HCT116 (cell line): ENCODE results near the gene ACYP1.

Experiments
- EZH2phosphoT487 ChIP-seq: fragments of 200-600 bp; IDR thresholded peaks from 2 replicates; pipeline ENCODE4 v1.6.1; 2018; ENCODE audit warnings: antibody characterized with exemption, borderline replicate concordance
- JUND ChIP-seq: IDR thresholded peaks from 2 replicates; pipeline ENCODE4 v1.6.1; 2012
- REST ChIP-seq: IDR thresholded peaks from 2 replicates; pipeline ENCODE4 v1.6.1; 2012; ENCODE audit warnings: low read depth

- TF ChIP-seq REST (no peak), EZH2phosphoT487 (no peak), JUND (no peak)
These were observed 6.0 kb upstream of the ACYP1 start for GRCh38 chr14:75069811-75070145.
